ENCODE results near the gene KCNJ11. TPM values are rescaled to one million over a fixed set of nuclear protein-coding genes. Genes with fewer than 3 reads are reported as not detected.

KCNJ11 gene
- total and polyA plus RNA-seq, 10 of the 15 experiments (the other 5 are each of a cell fraction or from before 2014, with no cell fraction given) = 0.06 to 0.56 (median 0.21) TPM; not detected in 6

DNA sequence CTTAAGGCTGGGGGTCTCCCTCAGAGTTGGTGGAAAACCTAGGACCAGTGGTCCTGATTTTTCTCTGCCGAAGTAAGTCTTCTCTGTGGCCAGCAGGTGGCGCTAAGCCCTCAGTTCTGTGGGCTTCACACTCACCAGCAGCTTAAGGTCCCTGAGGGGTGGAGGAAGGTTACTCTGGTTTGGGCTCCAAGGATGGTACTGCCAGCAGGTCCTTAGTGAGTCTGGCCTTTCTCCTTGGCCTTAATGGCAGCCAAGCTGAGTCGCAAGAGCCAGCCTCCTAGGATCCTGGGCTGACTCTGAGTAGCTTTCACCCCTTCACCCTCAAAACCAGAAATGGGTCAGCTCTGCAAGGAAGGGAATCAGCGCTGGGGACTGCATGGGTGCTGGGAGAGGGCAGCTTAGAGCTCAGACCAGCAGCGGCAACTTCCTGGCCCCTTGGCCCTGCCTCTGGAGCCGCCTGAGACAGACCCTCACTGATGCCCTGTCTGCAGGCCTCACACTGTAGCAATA lies 4.4 kb downstream of the KCNJ11 start (continued):
- TF ChIP-seq, protein P1, sequence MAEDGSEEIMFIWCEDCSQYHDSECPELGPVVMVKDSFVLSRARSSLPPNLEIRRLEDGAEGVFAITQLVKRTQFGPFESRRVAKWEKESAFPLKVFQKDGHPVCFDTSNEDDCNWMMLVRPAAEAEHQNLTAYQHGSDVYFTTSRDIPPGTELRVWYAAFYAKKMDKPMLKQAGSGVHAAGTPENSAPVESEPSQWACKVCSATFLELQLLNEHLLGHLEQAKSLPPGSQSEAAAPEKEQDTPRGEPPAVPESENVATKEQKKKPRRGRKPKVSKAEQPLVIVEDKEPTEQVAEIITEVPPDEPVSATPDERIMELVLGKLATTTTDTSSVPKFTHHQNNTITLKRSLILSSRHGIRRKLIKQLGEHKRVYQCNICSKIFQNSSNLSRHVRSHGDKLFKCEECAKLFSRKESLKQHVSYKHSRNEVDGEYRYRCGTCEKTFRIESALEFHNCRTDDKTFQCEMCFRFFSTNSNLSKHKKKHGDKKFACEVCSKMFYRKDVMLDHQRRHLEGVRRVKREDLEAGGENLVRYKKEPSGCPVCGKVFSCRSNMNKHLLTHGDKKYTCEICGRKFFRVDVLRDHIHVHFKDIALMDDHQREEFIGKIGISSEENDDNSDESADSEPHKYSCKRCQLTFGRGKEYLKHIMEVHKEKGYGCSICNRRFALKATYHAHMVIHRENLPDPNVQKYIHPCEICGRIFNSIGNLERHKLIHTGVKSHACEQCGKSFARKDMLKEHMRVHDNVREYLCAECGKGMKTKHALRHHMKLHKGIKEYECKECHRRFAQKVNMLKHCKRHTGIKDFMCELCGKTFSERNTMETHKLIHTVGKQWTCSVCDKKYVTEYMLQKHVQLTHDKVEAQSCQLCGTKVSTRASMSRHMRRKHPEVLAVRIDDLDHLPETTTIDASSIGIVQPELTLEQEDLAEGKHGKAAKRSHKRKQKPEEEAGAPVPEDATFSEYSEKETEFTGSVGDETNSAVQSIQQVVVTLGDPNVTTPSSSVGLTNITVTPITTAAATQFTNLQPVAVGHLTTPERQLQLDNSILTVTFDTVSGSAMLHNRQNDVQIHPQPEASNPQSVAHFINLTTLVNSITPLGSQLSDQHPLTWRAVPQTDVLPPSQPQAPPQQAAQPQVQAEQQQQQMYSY (CRISPR knock-in tag; IDR thresholded peaks at IDR 0.05) = no peak

DNA sequence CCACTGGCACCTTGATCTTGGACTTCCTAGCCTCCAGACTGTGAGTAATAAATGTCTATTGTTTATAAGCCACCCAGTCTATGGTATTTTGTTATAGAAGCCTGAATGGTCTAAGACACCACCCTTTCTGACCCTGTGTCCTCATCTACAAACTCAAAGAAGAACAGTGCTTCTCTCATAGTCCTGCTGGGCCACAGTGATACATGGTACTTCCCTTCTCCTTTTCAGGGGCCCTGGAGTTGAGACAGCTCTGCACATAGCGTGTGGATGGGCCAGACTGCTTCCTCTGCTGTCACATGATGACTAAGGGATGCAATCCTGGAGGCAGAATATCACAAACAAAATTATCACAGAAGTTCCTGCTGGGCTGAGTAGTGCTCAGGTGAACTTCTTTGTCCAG lies 5.0 kb downstream of the KCNJ11 start:
- RAD21 ChIA-PET (ENCODE audit: unreplicated experiment) = interaction anchor here (0.7 to 2.5 kb wide), 7 partner anchors 35 to 563 kb away, joined by 3 to 20 read pairs (median 5); no protein-coding TSS in a partner anchor
- no peak overlapping the region for H3K4me2 ChIP-seq (ENCODE audit: control insufficient read depth, insufficient read depth)
- peaks cover 0 to 2% of the 10 kb centered on the region in 2 experiments; a peak in 2 of 4 replicates for H3K27me3 ChIP-seq (replicated peaks in 1 of 2; ENCODE audit: control insufficient read depth in 2 of 2, insufficient read depth in 2 of 2, low read length in 1 of 2)
- POLR2A ChIA-PET = no interaction called here
- no peaks in the 10 kb centered on the region for H3K4me1 ChIP-seq (ENCODE audit: control insufficient read depth, insufficient read depth, low read length)
- in situ Hi-C loops (cut with MboI) (loop anchor here (10.0 kb wide), 1 partner anchor 121 kb away; no protein-coding TSS in a partner anchor), intact Hi-C loops (cut with micrococcal nuclease; ENCODE audit: unreplicated experiment) (no loop called here)
- ATAC-seq (no peak), FAIRE-seq (no peak), DNase-seq (ENCODE audit: low read depth, low spot score) (no peak)
- no peak overlapping the region for H3K4me3 ChIP-seq
- TF ChIP-seq BHLHE40 (IDR thresholded peaks at IDR 0.05; ENCODE audit: borderline replicate concordance in 1 of 2, low read depth in 2 of 2, low read length in 1 of 2) = no peak
- TF ChIP-seq, protein P2, sequence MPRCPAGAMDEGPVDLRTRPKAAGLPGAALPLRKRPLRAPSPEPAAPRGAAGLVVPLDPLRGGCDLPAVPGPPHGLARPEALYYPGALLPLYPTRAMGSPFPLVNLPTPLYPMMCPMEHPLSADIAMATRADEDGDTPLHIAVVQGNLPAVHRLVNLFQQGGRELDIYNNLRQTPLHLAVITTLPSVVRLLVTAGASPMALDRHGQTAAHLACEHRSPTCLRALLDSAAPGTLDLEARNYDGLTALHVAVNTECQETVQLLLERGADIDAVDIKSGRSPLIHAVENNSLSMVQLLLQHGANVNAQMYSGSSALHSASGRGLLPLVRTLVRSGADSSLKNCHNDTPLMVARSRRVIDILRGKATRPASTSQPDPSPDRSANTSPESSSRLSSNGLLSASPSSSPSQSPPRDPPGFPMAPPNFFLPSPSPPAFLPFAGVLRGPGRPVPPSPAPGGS (IDR thresholded peaks at IDR 0.05; ENCODE audit: borderline replicate concordance, insufficient read depth, low read depth, low read length, poor library complexity, severe bottlenecking) = peak; percentile 46
- no peak overlapping the region for H2AFZ ChIP-seq (ENCODE audit: control insufficient read depth, low read depth, low read length)
- H3K36me3 ChIP-seq (ENCODE audit: control insufficient read depth in 2 of 2, insufficient read depth in 2 of 2, low read length in 1 of 2) = no peaks in the 10 kb centered on the region
- H3K9me3 ChIP-seq (replicated peaks; ENCODE audit: control insufficient read depth, insufficient read depth, low read length) = no peaks in the 10 kb centered on the region; the same call in 2 of the 3 replicates
- WGBS (ENCODE audit: insufficient coverage, insufficient replicate concordance, low lambda C conversion rate, missing lambda C conversion rate) = 94% methylated on average over 1 of the region's 1 CpG
- SMC1A ChIA-PET (ENCODE audit: uncharacterized antibody, unreplicated experiment) = interaction anchor here (1.0 to 4.1 kb wide), 9 partner anchors 23 to 439 kb away, joined by 3 to 22 read pairs (median 3); no protein-coding TSS in a partner anchor
- H3K79me2 ChIP-seq (ENCODE audit: control insufficient read depth, insufficient read depth, low read length) = no peaks in the 10 kb centered on the region
- H4K20me1 ChIP-seq (ENCODE audit: control insufficient read depth, insufficient read depth) = no peaks in the 10 kb centered on the region
- BruUV-seq (replicated peaks) = no TSS peak
- CTCF ChIA-PET = interaction anchor here (0.7 to 4.3 kb wide), 27 partner anchors 8 to 562 kb away, joined by 3 to 61 read pairs (median 5); no protein-coding TSS in a partner anchor
- no peak overlapping the region for H3K9ac ChIP-seq (ENCODE audit: control insufficient read depth, insufficient read depth, low read length)
- no peak overlapping the region for H3K27ac ChIP-seq (ENCODE audit: control insufficient read depth, insufficient read depth)
